Activated T-cell treated with anti-CD3 and anti-CD28 coated beads for 48 hours (primary cell): ENCODE results near the gene TBX20.
A peak's percentile ranks its signal among the peaks of the same experiment; 100 is the strongest.
"Not testable (repeated sequence)": the region's sequence is repeated elsewhere in the genome, so short reads cannot be mapped to it uniquely, and the experiment has no call there.

ENCODE experiments used
- DNase-seq: peaks from one replicate; pipeline ENCODE4 v3.0.0-alpha.2; 2020; ENCODE audit warnings: low read depth

TBX20 gene

DNA sequence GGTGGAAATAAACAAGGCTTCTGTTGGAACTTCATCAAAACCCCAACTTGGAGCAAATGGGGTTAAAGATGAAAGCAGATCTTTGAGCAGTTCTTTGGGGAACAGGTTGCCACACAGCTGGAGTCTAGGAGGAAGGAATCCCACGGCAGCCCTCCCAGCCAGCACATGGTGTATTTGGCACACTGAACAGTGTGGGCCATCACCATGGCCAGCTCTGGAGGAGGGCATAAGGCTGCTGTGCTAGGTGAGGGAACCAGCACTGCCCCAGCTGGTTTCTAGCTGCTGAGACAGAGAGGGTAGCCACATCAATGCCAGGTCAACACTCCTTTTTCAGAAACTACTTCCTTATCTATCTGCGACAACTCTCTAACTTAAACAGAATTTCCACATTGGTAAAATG lies 33.7 kb downstream of the TBX20 start:
- not testable (repeated sequence) for DNase-seq

GRCh38 chr7:35216033-35216432 lies 37.9 kb downstream of the TBX20 start:
- DNase-seq = not testable (repeated sequence)

DNA sequence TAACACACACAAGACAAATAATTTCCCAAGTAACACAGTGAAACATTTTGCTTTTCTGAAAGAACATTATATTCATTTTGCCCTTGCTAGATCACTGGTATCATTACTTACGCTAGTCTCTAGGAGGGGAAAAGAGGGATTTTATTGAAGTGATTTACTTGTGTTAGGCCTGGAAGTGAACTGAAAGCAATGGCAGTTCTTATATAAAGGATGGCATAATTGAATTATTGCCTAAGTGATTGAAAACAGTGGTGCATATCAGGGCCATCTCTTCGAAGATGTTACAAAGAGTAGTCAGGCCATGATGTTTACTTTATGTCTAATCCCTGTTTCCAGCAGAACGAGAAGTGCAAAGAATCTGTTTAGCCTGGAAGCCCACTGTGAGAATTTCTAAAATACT lies 38.8 kb downstream of the TBX20 start:
- DNase-seq = not testable (repeated sequence)

- not testable (repeated sequence) for DNase-seq
These were observed 47.0 kb downstream of the TBX20 start for GRCh38 chr7:35206924-35207323.

GRCh38 chr7:35204850-35205249 lies 49.0 kb downstream of the TBX20 start:
- DNase-seq = not testable (repeated sequence)

DNA sequence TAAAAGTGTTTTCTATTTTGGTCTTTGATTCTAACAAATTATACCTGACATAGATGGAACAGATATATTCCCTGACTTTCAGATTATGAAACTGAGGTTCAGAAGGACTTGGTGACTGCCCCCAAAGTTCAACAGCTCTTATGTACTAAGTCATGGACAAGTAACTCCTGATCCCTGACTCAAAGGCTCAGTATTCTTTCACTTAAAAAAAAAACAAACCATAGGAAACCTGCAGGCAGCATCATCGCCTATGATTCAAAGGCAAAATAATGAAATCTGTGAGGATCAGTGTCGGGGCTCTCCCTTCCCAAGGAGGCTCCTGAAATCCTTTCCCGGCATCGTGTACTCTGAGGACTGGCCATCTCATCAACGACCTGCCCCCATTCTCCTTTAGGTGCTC lies 49.9 kb downstream of the TBX20 start:
- not testable (repeated sequence) for DNase-seq

- not testable (repeated sequence) for DNase-seq
These were observed 51.5 kb downstream of the TBX20 start for GRCh38 chr7:35202353-35202752.

DNA sequence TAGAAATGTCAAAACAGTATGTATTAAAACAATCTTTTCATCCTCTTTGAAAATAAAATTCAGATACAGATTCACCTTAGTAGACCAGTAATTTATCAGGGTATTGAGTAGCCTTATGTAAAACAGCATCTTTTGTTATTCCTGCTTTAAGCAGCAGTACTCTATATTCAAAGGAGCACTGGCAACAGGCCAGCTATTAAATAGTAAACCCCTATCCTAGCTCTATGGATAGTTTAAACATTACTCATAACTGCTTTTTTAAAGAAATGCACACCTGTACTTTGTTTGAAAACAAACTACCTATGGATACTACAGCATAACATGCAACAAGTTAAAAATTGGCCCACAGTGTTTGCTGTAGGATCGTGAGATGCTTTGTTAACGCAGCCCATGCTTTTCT lies 53.7 kb downstream of the TBX20 start:
- DNase-seq = not testable (repeated sequence)

- not testable (repeated sequence) for DNase-seq
These were observed 55.3 kb downstream of the TBX20 start for GRCh38 chr7:35198370-35199140.

DNA sequence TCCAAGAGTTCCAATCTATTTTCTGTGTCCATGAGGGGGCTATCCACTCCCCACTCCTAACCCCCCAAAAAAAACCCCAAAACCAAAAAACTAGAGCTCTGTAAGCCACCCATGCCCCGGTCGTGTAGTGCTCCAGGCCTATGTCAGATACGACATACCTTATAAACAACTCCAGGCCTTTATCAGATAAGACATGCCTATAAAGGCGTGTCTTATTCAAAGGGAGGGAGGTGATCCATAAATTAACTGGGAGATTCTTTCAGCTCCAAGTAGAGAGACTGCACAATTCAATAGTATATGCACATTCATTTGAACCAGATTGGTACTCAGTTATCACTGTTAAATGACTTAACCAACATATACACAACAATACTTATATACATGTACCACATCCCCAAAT lies 62.3 kb downstream of the TBX20 start:
- DNase-seq = not testable (repeated sequence)

- not testable (repeated sequence) for DNase-seq
These were observed 63.6 kb downstream of the TBX20 start for GRCh38 chr7:35190146-35190773.

DNA sequence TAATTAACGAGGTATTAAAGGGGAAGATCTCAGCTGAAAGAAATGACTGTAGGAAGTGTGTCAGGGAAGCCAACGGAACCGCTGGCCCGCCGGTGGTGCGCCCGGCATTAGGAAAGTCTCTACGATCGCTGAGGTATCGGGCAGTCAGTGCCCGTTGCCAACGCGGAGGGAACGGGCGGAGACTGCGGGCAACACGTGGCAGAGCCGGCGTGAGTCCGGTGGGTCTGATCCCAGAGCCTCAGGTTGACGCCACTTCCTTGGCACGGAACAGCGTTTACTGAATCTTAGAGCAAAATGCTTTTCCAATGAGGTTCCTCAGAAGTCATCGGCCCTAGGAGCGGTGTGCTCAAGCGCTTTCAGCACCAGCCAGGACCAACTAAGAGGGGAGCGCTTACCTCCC lies 67.1 kb downstream of the TBX20 start:
- not testable (repeated sequence) for DNase-seq

DNA sequence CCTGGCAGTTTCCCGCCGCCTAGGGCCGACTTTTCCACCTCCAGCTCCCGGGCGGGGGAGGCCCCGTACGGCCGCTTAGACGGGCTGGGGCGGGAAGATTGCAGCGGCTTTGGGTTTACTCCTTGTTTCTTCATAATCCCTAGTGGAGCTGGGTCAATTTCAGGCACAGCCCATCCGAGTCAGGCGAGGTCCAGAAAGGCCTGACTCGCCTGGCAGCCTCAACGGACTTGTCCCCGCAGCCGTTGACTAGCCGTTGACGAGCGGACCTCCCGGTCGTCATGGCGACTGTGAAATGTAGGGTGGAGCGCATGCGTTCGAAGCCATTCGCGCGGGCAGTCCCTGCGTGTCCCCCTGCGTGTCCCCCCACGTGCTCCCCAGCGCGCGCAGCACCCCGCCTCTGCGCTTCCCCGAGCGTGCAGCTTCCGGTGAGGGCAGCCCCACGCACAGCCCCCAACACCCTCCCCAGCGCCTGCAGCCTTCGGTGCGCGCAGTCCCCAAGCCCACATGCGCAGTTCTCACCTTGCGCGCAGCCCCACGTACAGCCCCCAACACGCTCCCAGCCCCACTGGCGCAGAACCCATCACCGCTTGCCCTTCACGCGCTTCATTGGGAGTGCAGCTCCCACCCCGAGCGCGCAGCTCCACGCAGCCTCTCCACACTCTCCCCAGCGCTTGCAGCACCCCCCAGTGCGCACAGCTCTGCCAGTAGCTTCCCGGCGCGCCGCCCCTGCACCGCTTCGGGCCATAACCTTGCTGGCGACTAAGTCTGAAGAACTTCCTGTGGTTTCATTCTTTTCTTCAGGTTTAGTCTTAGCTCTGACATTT lies 67.8 kb downstream of the TBX20 start:
- DNase-seq = peak; percentile 14

GRCh38 chr7:35185578-35185907 lies 68.4 kb downstream of the TBX20 start:
- DNase-seq = not testable (repeated sequence)

DNA sequence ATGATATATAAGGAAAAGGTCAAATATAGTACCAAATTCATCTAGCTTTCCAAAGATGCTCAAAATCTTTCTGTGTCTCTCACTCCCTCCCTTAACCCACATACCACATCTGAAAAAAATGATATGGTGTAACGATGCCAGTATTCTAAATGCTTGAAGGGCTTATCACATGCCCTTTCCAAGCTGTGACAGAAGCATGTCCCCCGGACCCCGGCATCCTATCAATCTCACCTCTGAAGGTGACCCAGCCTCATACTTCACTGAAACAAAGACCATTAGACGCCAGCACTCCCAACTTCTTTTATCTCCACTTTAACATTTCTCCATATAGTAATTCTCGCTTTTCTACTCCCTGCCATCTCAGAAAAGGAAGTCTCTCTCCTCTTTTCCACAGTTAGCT lies 68.9 kb downstream of the TBX20 start:
- DNase-seq = not testable (repeated sequence)

DNA sequence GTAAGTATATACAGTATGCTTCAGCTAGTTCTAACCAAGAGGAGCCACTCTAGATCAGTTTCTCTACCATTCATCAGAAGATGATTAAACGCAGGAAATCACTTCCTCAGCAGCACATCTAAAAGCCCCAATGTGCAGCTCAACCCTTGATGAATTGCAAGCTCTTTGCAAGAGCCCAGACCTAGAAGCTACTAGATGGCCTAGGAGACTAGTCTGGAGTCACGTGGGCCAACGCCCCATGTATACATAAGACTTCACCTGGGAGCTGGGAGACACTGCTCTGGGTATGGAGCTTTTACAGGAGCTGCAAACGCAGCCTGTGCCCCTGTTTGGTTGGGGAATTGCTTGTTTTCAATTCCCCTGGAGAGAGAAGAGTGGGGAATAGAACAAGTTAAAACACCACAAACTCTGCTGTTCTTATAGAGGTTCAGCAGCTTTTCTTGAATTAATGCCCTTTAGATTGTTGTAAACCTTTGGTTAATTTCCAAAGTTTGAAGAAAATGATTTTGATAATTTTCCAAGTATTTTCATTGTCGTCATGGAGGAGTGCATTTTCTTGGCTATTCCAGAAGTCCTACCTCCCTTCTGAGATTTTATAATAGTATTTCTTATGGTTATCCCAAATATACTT lies 69.9 kb downstream of the TBX20 start:
- DNase-seq = not testable (repeated sequence)

GRCh38 chr7:35180665-35181064 lies 73.2 kb downstream of the TBX20 start:
- not testable (repeated sequence) for DNase-seq

GRCh38 chr7:35173176-35173575 lies 80.7 kb downstream of the TBX20 start:
- not testable (repeated sequence) for DNase-seq

DNA sequence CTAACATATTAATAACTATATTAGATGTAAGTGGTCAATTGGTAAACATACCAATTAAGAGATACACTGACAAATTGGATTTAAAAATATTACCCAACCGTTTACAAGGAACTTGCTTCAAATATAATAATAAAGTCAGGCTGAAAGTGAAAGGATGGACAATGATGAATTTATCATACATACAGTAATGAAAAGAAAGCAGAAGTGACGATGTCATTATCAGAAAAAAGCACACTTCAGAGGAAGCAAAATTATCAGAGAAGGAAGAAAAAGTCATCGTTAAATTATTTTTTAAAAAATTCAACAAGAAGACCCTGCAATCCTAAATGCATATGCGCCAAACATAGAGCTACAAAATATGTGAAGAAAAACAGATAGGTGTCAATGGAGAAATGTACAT lies 81.8 kb downstream of the TBX20 start:
- not testable (repeated sequence) for DNase-seq

DNA sequence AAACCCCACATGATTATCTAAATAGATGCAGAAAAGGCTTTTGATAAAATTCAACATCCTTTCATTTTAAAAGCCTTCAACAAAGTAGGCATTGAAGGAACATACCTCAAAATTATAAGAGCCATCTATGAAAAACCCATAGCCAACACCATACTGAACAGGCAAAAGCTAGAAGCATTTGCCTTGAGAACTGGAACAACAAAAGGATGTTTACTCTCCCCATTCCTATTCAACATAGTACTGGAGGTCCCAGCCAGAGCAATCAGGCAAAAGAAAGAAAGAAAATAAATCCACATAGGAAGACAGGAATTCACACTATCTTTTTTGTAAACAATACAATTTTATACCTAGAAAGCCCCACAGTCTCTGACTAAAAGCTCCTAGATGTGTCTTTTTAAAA lies 86.2 kb downstream of the TBX20 start:
- DNase-seq = not testable (repeated sequence)

DNA sequence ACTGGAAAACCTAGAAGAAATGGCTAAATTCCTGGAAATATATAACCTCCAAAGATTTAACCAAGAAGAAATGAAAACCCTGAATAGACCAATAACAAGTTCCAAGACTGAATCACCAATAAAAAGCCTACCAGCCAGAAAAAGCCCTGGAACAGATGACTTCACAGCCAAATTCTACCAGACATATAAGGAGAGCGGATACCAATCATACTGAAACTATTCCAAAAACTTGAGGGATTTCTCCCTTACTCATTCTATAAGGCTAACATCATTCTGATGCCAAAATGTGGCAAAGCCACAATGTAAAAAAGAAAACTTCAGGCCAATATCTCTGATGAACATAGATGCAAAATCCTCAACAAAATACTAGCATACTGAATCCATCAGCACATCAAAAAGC lies 86.7 kb downstream of the TBX20 start:
- not testable (repeated sequence) for DNase-seq

DNA sequence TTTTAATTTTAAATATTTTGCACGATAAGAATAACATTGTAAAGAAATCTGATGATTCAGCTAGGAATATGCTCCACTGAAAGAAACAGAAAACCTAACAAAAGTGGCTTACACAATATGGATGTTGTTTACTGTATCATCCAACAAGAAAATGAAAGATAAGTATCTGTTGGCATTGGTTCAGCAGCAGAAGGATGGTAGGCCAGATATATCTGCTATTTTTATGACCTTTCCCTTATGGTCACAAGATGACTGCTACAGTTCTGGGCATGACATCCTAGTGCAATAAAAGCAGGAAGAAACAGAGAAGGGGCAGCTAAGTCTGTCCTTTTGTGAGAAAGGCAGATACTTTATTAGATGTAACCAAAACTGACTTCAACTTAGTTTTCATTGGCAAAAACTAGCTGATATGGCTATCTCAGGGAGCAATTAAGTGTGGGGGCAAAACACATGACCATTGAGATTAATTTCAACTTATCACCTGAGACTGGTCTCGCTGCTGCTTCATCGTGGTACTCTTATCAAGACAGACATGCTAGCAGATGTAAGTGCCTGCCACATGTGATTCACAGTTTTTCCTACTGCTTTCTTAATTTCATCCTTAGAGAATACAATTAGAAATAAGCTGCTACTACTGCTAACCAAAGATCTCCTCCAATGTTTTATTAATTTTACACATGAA lies 92.7 kb downstream of the TBX20 start:
- not testable (repeated sequence) for DNase-seq
